Omental fat pad (tissue), 4 donors: ENCODE data around the gene MYLK. TPM values are rescaled to one million over a fixed set of nuclear protein-coding genes. Genes with fewer than 3 reads are reported as not detected.

ENCODE experiments used
- ATAC-seq: fragments of 150-250 bp; one replicate; pipeline ENCODE4 v1.9.1; 2016; ENCODE audit warnings: mild to moderate bottlenecking, moderate library complexity; ENCODE audit not compliant: low FRiP score
- DNase-seq: peaks from one replicate; pipeline ENCODE4 v3.0.0-alpha.2; 2019; ENCODE audit warnings: low spot score
- total RNA-seq, 4 donors: library from RNA; depleted of rRNA; stranded (reverse); fragments of >200 nt; gene quantifications; one replicate each; pipeline ENCODE4 v1.1.0, GENCODE V29; 2016
- TF ChIP-seq, protein P1 (sequence below), 3 donors: fragments of 450-650 bp; IDR thresholded peaks; one replicate each; pipeline ENCODE4 v1.5.1; 2016 to 2017; ENCODE audit warnings: antibody characterized with exemption in 3 of 3, mild to moderate bottlenecking in 3 of 3, moderate library complexity in 2 of 3

MYLK gene
- total RNA-seq, 4 donors from 2014 or later, result 26.8 to 188 (median 56.9) TPM

DNA sequence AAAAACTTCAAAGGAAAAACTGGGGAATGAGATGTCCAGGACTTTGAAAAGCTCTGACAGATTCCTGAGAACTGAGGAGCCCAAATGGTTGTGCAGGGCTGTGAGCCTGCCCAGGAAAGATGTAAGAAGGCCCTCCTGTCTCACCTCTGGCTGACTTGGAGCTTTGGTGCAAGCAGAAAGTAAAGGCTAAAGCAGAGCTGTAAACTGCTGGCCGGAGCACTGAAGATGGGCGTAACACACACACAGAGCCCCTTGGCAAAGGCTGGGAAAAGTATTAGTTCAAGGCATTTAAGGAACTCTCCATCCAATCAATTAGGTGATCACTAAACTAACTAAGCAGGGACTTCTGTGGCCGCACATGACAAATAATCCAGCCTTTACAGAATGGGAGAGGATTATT, 155.1 kb downstream of the MYLK start:
- ATAC-seq, result no peak

DNA sequence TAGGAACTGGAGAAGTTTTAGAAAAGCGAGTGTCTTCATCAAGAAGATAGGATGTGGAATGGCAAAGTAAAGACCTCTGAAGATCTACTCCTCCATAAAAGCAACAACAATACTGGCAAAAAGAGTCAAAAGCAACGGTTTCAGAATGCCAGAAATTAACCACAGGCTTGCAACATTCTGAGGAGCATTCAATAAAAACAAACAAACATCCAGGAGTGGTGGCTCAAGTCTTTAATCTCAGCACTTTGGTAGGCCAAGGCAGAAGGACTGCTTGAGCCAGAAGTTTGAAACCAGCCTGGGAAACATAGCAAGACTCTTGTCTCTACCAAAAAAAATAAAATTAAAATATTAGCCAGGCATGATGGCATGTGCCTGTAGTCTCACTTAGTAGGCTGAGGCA, 156.1 kb downstream of the MYLK start:
- DNase-seq (no peak), ATAC-seq (no peak)
- TF ChIP-seq, protein P1, sequence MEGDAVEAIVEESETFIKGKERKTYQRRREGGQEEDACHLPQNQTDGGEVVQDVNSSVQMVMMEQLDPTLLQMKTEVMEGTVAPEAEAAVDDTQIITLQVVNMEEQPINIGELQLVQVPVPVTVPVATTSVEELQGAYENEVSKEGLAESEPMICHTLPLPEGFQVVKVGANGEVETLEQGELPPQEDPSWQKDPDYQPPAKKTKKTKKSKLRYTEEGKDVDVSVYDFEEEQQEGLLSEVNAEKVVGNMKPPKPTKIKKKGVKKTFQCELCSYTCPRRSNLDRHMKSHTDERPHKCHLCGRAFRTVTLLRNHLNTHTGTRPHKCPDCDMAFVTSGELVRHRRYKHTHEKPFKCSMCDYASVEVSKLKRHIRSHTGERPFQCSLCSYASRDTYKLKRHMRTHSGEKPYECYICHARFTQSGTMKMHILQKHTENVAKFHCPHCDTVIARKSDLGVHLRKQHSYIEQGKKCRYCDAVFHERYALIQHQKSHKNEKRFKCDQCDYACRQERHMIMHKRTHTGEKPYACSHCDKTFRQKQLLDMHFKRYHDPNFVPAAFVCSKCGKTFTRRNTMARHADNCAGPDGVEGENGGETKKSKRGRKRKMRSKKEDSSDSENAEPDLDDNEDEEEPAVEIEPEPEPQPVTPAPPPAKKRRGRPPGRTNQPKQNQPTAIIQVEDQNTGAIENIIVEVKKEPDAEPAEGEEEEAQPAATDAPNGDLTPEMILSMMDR (IDR thresholded peaks at IDR 0.05), result no peak

More for the DNA sequence above, 155.1 kb downstream of the MYLK start:
- TF ChIP-seq, protein P1 (IDR thresholded peaks at IDR 0.05), result no peak
- no peak for DNase-seq

DNA sequence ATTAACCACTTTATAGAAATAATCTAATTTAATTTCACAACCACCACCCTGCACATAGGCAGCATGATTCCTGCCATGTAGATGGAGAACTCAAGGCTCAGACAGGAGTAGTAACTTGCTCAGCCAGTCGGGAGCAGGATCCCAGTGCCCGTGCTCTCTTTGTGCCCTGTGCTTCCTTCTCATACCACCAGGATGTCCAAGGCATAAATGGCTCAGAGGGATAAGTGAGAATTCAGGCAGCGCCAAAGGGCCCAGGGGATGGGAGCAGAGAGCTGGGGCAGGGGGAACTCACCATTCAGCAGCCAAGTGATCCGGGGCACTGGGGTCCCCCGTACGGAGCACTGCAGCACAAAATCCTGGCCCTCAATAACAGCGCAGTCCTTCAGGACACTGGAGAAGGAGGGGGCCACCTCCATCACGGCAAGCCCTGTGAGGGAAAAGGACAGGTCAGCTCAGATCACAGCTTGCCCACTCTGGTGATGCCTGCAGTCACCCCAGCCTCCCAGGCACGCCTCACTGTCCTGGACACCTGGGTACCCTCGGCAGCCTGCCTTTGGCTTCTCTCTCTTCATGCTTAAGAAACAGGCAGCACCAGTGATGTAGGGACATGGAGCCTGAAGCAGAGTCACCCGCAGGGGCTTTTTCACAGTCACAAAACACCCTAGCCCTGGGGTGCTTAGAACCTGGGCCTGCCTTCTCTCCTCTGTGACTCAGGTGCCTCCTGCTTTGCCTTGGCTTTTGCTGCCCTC, 158.3 kb downstream of the MYLK start:
- DNase-seq (no peak), ATAC-seq (no peak)
- TF ChIP-seq, protein P1 (IDR thresholded peaks at IDR 0.05), result no peak

DNA sequence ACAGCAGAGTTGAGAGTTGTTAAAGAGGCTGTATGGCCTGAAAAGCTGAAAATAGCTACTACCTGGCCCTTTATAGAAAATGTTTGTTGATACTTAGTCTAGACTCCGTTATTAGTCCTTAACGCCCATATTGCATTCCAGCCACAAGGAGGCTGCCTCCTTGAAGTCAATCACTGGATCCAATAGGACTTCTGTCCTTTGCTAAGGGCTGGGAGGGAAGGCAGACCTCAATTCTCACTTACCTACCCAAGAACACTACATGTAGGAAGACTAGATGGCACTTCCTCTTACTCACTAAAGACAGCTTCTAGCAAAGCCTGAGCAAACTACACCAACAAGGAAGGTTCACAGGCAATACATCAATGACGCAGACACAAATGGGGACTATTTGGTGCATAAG, 159.8 kb downstream of the MYLK start:
- DNase-seq, result no peak
- ATAC-seq, result no peak
- TF ChIP-seq, protein P1 (IDR thresholded peaks at IDR 0.05), result no peak

DNA sequence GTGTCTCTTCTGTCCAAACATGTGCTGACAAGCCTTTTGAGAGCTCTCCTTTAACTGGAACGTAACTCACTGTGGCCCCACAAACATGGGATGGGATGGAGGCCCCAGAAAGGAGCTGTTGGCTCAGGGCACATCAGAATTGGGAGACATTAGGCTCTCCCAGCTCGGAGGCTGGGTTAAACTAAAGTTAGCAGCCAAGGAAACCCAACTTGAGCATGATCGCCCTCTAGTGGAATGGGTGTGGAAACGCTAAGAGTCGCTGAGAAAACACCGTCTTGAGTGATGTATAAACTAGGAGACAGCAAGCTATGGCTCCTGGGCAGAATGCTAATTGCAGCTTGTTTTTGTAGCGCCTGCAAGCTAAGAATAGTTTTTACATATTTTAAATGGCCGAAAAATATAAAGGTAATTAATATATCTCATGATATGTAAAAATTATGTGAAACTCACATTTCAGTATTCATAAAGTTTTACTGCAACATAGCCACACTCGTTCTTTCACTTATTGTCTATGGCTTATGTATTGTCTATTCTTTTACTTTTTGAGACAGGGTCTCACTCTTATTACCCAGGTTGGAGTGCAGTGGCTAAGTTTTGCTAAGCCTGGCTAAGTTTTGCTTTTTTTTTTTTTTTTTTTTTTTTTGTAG, 160.5 kb downstream of the MYLK start:
- DNase-seq, result no peak
- TF ChIP-seq, protein P1 (IDR thresholded peaks at IDR 0.05), result peak in 1 of 3 donors; percentile 42
- ATAC-seq, result peak; percentile 65

DNA sequence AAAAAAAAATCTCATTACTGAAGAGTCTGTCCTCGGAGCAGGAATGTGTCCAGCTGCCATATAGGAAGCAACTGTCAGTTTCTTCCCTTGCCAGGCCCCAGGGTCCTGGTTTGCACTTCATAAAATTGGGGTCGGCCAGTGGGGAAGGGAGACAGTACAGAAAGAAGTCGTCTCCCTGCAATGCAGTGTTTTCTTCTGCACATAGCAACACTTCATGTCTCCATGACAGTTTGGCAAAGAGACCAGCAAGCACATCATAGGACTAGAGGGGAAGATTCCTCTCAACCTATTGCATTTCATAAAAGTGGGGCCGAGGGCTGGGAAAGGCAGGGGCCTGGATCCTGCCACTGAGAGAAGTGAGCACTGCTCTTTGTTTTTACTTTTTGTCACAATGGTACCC, 161.1 kb downstream of the MYLK start:
- DNase-seq (no peak), ATAC-seq (no peak)
- TF ChIP-seq, protein P1 (IDR thresholded peaks at IDR 0.05), result no peak

DNA sequence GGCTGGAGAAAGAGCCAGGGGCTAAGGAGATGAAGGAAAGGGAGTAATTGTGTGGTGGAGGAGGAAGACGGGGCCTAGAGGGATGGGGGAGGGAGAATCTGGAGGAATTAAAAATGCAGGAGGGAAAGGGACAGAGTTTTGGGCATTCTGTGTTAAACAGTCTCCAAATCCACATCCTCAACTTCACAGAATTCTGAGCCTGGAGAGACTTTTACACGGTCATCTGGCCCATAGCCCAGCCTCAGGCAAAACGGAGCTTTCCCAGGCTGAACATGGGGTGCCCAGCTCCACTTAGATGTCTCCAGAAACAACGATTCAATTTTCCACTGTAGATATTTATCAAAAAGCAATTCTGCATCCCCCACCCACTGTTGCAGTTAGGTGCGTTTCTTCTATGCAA, 161.7 kb downstream of the MYLK start:
- DNase-seq (no peak), ATAC-seq (no peak)
- TF ChIP-seq, protein P1 (IDR thresholded peaks at IDR 0.05), result no peak
